DLD1 (cell line): Measurements from ENCODE around the gene GTPBP2.
"Not testable (repeated sequence)": the region's sequence is repeated elsewhere in the genome, so short reads cannot be mapped to it uniquely, and the experiment has no call there.

Source experiments
- in situ Hi-C: cut with HindIII; loops from 2 replicates; pipeline ENCODE4 v1.10.0; 2017; ENCODE audit warnings: low sequenced_read_pairs

The GTPBP2 gene

DNA sequence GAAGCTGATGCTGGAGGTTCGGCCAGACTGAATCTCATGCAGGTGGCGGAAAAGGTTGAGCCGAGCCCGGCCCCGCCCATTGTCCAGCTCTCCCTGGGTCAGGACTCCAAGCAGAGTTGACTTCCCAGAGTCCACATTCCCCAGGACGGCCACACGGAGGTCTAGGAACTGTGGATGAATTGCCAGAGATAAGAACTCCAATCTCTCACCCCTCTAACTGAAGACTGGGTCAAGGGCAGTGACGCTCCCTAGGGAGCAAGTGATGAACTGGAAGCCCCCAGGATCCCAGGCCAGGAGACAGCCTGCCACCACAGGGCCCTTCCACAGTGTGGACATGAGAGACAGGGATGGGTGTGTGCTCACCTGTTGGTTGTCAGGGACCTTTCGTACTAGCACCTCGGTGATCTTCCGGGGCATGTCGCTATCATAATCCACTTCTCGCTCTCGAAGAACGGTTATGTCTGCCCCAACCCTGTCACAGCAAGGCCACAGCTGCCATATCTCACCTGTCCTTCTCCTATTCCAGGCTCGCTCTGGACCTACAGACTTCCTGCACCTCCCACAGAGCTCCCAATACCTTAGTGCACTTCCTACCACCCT is 3.6 kb downstream of the GTPBP2 start:
- in situ Hi-C loops, result no loop called here

GRCh38 chr6:43624786-43625288 is 4.2 kb downstream of the GTPBP2 start:
- in situ Hi-C loops, result no loop called here

- in situ Hi-C loops, result no loop called here
Observed at GRCh38 chr6:43623880-43624785, 4.9 kb downstream of the GTPBP2 start.

GRCh38 chr6:43622541-43622940 is 6.5 kb downstream of the GTPBP2 start:
- in situ Hi-C loops, result no loop called here

DNA sequence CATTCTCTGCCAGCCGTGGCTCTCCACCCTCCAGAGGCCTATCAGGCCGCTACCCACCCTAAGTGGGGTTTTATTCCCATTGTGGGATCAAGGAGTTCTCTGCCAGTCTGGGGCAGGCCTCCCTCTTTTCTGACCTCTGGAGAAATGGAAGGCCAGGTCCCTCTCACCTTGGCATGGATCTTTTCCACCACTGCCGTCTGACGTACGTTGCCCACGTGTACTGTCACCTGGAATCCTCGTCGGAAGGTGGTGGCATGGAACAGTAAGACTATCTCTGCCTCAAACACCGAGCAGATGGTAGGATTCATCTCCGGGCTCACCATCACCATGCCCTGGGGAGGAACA is 7.3 kb downstream of the GTPBP2 start:
- in situ Hi-C loops, result no loop called here

- in situ Hi-C loops, result no loop called here
Observed at GRCh38 chr6:43621078-43621835, 7.8 kb downstream of the GTPBP2 start.

GRCh38 chr6:43616725-43617472 is 12.2 kb downstream of the GTPBP2 start:
- in situ Hi-C loops, result no loop called here

GRCh38 chr6:43614396-43614730 is 14.7 kb downstream of the GTPBP2 start:
- in situ Hi-C loops, result no loop called here

DNA sequence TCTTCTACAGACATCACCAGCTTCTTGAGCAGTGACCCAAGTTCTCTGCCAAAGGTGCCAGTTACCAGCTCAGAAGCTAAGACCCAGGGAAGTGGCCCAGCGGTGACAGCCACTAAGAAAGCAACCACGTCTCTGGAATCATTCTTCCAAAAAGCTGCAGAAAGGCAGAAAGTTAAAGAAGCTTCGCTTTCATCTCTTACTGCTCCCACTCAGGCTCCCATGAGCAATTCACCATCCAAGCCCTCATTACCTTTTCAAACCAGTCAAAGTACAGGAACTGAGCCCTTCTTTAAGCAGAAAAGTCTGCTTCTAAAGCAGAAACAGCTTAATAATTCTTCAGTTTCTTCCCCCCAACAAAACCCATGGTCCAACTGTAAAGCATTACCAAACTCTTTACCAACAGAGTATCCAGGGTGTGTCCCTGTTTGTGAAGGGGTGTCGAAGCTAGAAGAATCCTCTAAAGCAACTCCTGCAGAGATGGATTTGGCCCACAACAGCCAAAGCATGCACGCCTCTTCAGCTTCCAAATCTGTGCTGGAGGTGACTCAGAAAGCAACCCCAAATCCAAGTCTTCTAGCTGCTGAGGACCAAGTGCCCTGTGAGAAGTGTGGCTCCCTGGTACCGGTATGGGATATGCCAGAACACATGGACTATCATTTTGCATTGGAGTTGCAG is 15.2 kb downstream of the GTPBP2 start:
- in situ Hi-C loops, result no loop called here

- in situ Hi-C loops, result no loop called here
Observed at GRCh38 chr6:43610431-43610830, 18.6 kb downstream of the GTPBP2 start.

- in situ Hi-C loops, result no loop called here
Observed at GRCh38 chr6:43609402-43609801, 19.7 kb downstream of the GTPBP2 start.

- in situ Hi-C loops, result no loop called here
Observed at GRCh38 chr6:43608807-43609206, 20.3 kb downstream of the GTPBP2 start.

DNA sequence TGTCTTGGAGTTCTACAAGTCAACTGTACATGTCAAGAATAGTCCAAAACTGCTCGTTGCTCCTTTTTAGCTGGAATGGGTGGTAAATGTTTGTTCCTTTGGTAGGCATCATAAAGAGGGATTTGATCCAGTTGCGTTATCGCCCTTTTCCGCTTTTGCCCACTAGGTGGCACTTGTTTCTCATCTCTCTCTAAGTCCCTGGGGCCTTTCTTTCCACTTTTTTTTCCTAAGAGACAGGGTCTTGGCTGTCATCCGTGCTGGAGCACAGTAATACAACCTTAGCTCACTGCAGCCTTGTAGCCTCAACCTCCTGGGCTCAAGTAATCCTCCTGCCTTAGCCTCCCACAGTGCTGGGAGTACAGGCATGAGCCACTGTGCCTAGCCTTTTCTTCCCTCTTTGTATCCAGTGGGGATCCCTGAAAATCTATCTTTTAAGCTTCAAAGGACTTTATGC is 20.7 kb downstream of the GTPBP2 start:
- in situ Hi-C loops, result no loop called here

- in situ Hi-C loops, result no loop called here
Observed at GRCh38 chr6:43606019-43606418, 23.0 kb downstream of the GTPBP2 start.

GRCh38 chr6:43604174-43604573 is 24.9 kb downstream of the GTPBP2 start:
- in situ Hi-C loops, result no loop called here

DNA sequence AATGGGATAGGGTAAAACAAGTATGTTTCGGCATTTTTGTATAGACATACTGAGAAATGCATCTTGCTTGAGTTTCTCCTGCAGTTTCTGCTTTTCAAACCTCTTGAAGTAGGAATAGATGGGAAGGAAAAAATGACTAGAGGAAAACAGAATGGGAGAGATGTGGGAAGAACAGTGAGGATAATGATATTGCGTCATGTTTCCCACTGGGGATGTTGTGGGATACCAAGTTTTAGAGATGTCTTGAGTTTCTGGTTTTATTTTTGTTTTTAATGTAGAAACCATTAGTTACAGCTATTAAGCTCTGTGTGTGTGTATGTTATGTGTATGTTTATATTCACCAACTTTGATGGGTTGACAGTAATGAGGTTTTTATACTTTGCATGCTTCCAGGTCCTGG is 28.5 kb downstream of the GTPBP2 start:
- in situ Hi-C loops, result no loop called here

DNA sequence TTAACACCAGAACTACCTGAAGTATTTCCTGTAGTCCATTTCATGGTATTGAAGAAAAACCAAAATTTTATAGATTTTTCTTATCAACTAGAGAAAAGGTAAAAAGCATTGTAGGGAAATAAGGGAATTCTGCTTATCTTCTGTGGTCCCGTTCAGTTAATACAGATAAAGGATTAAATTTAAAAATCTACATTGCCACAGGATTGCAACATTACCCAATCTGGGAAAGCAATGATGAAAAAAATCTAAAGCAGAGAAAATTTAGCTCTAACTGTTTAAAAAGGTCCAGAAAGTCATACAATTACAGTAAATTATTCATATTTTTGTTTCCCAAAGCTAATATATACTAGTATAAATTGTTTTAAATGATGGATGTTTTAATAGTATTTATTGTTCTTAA is 35.1 kb downstream of the GTPBP2 start:
- in situ Hi-C loops, result no loop called here

- in situ Hi-C loops, result not testable (repeated sequence)
Observed at GRCh38 chr6:43589564-43589963, 39.5 kb downstream of the GTPBP2 start.

DNA sequence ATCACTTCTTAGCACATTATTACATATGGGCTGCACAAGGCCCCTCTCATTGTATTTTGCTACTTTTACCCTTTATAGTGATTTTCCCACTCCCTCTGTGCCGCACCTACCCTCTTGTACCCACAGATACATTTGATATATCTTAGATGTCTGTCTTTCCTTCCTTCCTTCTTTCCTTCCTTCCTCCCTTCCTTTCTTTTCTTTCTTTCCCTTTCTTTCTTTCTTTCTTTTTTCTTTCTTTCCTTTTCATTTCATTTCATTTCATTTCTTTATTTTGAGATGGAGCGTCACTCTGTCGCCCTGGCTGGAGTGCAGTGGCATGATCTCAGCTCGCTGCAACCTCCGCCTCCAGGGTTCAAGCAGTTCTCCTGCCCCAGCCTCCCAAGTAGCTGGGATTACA is 40.9 kb downstream of the GTPBP2 start:
- in situ Hi-C loops, result no loop called here

DNA sequence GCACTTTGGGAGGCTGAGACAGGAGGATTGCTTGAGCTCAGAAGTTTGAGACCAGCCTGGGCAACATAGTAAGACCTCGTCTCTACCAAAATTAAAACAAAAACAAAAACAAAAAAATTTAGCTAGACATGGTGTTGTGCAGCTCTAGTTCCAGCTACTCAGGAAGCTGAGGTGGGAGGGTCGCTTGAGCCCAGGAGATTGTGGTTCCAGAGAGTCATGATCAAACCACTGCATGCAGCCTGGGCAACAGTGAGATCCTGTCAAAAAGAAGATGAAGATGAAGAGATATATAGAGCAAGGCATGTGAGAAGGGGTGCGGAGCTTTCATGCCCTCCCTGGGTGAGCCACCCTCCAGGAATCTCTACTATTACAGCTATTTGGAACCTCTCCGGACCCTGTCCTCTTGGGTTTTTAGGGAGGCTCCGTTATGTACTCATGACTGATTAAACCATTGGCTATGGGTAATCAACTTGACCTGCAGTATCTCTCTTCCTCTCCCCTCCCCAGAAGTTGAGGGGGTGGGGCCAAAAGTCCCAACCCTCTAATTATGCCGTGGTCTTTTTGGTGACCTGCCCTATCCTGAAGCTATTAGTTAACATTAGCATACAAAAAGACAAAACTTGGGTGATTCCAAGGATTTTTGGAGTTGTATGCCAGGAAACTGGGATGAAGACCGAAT is 44.0 kb downstream of the GTPBP2 start:
- in situ Hi-C loops, result no loop called here
